GM21528 (cell line): ENCODE results near the gene ACKR4.
"Not testable (repeated sequence)": the region's sequence is repeated elsewhere in the genome, so short reads cannot be mapped to it uniquely, and the experiment has no call there.

Experiments used
- ATAC-seq: cut with Tn5 transposase; IDR thresholded peaks from one replicate; pipeline ENCODE4 v1.9.1; 2021; ENCODE audit warnings: mild to moderate bottlenecking, moderate library complexity; ENCODE audit not compliant: unreplicated experiment, low FRiP score

ACKR4 gene

GRCh38 chr3:132596816-132597433 is at the start of gene ACKR4:
Gene ACKR4 (plus strand): TSS chr3:132597270. CDS start chr3:132600398, 3,128 bp downstream.
- ATAC-seq, result no peak

- no peak for ATAC-seq
These were observed 47.9 kb upstream of the ACKR4 start for GRCh38 chr3:132549169-132549568.

GRCh38 chr3:132549890-132550578 is 47.0 kb upstream of the ACKR4 start:
- ATAC-seq, result peak; percentile 80

- no peak for ATAC-seq
These were observed 46.3 kb upstream of the ACKR4 start for GRCh38 chr3:132550579-132551305.

GRCh38 chr3:132553826-132554225 is 43.2 kb upstream of the ACKR4 start:
- no peak for ATAC-seq

- ATAC-seq, result no peak
These were observed 42.6 kb upstream of the ACKR4 start for GRCh38 chr3:132554437-132554836.

GRCh38 chr3:132555306-132556035 is 41.6 kb upstream of the ACKR4 start:
- no peak for ATAC-seq

- ATAC-seq, result not testable (repeated sequence)
These were observed 41.1 kb upstream of the ACKR4 start for GRCh38 chr3:132556036-132556386.

- ATAC-seq, result no peak
These were observed 40.4 kb upstream of the ACKR4 start for GRCh38 chr3:132556508-132557159.

- ATAC-seq, result no peak
These were observed 36.1 kb upstream of the ACKR4 start for GRCh38 chr3:132561003-132561402.

- ATAC-seq, result no peak
These were observed 33.5 kb upstream of the ACKR4 start for GRCh38 chr3:132563420-132564069.

- ATAC-seq, result no peak
These were observed 33.0 kb upstream of the ACKR4 start for GRCh38 chr3:132564070-132564465.

- no peak for ATAC-seq
These were observed 28.6 kb upstream of the ACKR4 start for GRCh38 chr3:132568422-132568821.

GRCh38 chr3:132569153-132569552 is 27.9 kb upstream of the ACKR4 start:
- ATAC-seq, result no peak

GRCh38 chr3:132569580-132569979 is 27.5 kb upstream of the ACKR4 start:
- no peak for ATAC-seq

- ATAC-seq, result no peak
These were observed 27.1 kb upstream of the ACKR4 start for GRCh38 chr3:132570016-132570415.

- ATAC-seq, result no peak
These were observed 23.3 kb upstream of the ACKR4 start for GRCh38 chr3:132573797-132574211.

- ATAC-seq, result no peak
These were observed 9.7 kb upstream of the ACKR4 start for GRCh38 chr3:132587401-132587800.

GRCh38 chr3:132592216-132592615 is 4.9 kb upstream of the ACKR4 start:
- no peak for ATAC-seq
